Measurements from ENCODE around the gene MGAT5.

The MGAT5 gene

DNA sequence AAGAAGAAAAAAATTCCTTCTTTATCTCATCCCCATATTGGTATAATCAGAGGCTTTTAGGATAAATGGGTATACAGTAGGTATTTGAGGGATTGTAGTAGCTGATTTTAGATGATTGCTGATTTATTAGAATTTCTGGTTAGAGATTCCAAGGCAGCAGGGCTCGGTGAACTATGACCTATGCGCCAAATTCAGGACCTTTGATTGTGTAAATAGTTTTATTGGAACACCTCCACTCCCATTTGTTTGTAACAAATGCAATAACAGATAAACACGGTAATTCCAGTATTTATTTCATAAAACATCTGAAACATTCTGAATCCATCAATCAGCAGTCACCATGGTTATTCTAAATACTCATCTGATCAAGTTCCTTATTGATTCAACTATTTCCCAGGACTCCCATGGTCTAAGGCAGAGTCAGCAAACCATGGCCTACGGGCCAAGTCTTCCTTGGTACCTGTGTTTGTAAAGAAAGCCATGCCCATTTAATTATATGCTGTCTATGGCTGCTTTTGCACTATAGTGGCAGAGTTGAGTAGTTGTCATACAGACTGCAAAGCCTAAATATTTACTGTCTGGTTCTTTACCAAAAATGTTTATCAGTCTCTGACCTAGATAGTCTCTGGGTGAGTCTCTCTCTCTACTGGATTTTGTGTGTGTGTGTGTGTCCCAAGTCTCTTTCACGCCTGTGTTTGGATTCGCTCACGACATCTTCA, 4.3 kb downstream of the MGAT5 start:
- no peak for DNase-seq

DNA sequence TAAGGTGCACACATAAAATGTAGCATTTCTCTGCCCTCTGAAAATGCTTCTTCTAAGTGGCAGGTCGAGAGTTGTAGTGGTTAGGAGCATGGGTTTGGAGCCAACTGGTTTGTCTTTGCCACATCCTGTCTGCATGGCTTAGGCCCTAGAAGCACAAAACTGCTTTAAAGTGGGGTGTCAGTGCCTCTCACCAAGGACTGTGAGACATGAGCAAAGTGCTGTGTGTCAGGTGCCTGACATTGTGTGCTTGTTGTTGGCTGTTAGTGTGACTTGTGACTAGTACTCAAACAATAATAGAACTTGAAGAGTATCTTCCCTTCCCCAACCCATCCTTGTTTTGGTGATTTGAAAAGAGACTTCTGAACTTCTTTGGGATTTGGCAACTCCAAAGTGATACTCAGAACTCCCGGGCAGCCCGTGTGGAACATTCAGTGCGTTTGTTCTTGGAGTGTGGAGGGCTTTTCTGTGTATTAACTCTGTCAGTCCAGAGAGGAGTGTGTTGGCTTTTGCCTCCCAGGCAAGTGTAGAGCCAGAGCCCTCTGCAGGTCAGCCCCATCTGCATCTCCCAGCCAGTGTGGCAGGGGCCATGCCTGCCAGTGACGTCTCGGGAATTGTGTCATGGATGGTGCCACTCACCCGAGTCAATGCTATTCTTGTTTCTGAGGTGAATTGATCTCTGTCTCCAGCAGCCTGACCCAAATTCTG, 5.0 kb downstream of the MGAT5 start:
- DNase-seq: no peak

- no peak for DNase-seq
These were observed 5.7 kb downstream of the MGAT5 start for GRCh38 chr2:134259571-134259970.

DNA sequence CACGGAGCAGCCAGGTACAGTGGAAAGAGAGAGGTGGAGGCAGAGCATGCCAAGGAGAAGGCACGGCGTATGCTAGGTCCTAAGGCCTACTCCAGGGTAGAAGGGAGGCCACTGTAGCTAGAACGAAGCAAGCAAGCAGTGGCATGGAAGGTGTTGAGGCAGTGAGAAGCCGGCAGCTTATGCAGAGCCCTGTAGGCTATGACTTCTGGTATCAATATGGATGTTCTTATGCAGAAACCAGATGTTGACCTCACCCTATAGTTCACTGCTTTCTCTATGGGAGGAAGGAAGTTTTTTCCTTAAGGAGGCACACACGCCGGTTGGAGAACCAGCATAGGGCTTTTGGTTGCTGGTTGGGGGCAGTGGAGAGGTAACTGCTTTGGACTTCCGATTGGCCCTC, 6.1 kb downstream of the MGAT5 start:
- DNase-seq: no peak

DNA sequence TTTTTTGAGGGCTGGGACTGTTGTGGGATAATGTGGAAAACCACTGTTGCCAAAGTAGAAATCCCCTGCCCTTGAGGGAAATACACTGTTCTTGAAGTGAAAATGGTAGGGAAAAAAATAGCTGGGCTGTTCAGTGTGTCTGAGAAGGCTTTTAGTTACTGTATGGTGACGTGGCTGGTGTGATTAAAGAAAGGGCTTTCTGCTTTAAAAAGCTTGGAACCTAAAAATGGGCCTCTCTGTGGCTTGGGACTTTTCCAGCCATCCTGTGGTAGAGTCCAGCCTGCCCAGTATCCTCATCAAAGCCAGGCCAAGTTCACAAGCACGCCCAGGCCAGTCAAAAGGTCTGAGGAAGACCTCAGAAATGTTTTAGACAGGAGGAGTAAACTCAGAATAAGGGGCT, 6.8 kb downstream of the MGAT5 start:
- no peak for DNase-seq

DNA sequence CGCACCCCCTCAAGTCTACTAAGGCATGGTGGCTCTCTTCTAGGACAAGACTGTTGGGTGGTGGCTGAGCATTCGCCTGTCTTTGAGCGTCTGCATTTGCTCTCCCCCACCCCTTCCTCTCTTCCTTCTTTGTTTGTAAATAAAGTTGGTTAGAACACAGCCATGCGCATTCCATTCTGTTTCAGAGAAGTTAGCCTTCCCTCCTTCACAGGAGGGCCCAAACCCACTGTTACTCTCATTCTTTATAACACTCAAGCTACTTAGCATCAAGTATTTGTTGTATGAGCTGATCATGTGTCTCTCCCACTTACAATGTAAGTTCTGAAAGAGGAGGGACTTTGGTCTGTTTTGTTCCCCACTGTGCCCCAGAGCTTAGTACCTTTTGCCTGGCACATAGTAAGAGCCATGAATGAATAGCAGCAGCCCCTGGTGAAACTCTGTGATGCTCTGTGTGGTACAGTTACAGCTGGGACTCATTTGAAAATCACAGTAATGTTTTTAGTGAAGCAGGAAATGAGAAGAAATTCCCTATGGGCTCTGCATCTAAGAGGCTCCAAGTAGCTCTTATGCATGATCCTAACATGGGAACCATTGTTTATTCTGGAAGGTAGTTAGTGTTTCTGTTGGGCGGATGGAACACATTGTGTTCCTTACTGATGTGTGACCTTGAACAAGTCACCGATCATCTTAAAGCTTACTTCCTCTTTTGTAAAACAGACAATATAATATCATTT, 7.7 kb downstream of the MGAT5 start:
- DNase-seq: no peak

GRCh38 chr2:134262684-134263083, 8.8 kb downstream of the MGAT5 start:
- DNase-seq: no peak

- no peak for DNase-seq
These were observed 14.4 kb downstream of the MGAT5 start for GRCh38 chr2:134268265-134268664.

GRCh38 chr2:134269230-134269629, 15.4 kb downstream of the MGAT5 start:
- no peak for DNase-seq

- DNase-seq: no peak
These were observed 16.3 kb downstream of the MGAT5 start for GRCh38 chr2:134269972-134270735.

DNA sequence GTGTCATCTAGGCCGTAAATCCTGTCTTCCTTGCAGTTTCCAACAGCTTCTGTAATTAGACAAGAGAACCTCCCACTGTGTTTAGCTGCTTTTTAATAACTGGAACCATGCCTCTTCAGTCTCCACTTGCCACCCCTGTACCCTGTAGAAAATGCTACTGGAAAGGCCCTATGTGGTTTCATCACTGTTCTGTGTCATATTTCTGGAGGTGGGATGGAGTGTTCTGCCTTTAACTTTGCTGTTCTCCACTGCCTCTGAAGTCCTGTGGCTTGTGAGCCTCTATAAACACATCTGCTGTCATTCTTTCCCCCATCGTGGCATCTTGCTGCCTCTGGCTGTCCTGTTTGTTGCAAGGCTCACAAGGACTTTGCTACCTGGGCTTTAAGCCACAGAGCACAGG, 17.9 kb downstream of the MGAT5 start:
- DNase-seq: no peak

DNA sequence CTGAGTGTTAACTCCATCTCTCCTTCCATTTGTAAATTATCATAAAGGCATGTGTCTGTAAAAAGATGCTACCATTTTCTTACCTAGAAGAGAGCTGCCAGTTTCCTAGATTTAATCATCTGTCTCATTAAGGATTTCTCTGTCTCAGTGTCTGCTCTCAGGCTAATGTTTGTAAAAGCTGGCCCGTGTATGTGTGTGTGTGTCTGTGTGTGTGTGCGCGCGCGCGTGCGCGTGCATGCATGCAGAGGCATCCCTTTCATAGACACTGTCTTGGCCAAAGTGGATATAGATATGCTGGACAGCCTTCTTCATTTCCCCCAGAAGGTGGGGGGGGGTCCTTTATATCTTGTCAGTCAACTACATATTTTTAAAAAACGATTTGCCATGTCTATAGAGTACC, 18.9 kb downstream of the MGAT5 start:
- DNase-seq: no peak

DNA sequence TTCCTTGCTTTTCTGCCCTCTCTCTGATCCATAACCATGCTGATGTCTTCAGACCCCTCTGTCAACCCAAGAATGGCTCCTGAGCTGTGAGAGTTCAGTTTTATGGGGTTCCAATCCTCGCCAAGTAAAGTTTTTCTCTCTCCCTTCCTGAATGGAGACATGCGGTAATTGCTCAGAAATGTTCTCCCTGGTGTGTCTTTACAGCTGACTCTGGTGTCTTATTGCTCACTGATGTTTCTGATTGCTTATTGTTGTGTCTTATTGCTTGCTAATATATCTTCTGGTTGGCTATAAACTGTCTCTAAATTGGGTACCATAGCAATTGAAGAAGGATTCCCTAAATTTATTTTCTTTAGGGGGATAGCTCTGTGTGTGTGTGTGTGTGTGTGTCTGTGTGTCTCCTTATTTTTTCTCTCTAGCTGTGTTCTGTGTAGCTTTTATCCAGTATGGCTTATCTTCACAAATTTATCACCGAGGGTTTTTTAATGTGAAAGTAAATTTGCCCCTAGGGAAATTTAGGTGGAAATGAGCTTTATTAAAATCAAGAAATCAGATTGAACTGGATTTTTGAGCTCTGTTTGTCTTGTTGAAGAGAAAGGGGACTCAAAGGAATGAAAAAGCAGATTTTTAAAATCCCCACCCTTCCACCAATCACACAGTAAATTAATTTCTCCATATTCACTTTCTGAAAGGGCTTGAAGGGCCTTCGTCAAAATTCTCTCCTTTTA, 19.5 kb downstream of the MGAT5 start:
- no peak for DNase-seq

GRCh38 chr2:134274121-134274520, 20.2 kb downstream of the MGAT5 start:
- DNase-seq: no peak

DNA sequence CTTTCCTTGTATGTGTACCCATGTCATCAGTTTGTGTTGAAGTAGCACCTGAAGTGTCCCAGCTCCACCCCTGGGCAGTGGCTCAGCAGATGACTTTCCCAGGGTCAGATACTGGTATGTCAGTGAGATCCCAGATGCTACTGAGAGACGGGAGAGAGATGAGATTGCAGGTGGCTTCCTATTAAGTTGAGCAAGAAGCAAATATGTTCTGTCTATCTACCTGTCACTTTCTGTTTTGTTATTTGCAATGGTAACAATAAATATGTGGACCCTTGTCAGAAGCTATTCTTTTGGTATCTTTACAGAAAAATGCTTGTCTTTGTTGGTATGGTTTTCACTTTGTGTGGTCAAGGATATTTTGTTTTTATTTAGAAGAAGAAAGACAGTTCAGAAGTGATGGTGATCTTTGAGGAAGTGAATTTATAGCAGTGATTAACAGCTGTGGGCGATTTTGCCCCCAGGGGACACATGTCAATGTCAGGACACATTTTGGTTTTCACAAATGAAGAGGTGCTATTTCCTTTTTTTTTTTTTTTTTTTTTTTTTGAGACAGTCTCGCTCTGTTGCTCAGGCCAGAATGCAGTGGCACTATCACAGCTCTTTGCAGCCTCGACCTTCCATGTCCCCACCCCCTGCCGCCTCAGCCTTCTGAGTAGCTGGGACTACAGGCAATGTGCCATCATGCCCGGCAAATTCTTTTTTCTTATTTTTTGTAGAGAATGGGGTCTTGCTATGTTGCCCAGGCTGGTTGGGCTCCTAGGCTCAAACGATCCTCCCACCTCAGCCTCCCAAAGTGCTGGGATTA, 21.4 kb downstream of the MGAT5 start:
- no peak for DNase-seq

- no peak for DNase-seq
These were observed 22.7 kb downstream of the MGAT5 start for GRCh38 chr2:134276381-134277172.

GRCh38 chr2:134277223-134277622, 23.4 kb downstream of the MGAT5 start:
- DNase-seq: no peak

- no peak for DNase-seq
These were observed 24.7 kb downstream of the MGAT5 start for GRCh38 chr2:134278553-134278952.

DNA sequence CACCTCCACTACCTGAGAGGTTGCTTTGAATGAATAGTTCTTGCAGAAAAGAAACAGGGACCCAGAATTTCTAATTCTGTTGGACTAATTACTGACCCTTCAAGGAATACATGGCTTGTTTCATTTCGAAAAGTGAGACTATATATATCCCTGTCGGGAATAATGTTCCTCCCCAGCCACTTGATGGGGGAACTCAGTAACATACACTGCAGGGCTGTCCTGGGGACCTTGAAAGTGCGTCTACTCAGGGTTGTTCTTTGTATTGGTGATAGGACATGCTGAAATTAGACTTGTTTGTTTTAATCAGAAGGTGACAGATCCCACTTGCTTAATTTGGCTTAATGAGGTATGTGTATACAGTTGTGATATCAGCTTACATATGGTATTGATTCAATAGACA, 25.5 kb downstream of the MGAT5 start:
- DNase-seq: no peak

DNA sequence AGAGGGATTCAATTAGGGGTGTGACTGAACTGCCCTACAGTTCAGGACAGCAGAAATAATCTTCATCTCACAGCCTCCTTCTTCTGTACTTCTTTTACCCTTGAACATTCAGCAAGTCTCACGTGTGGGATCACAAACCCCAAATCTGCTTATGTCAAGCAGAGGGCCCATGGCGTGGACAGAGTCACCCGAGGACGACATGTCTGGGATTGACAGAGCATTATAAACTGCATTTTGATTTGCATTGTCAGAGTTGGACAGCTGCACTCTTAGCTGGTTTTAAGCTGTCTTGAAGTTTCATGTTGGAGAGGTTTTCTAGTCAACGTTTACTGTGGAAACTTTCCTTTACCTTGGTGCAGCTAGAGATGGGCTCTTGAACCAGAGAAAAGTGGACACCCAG, 26.4 kb downstream of the MGAT5 start:
- no peak for DNase-seq

GRCh38 chr2:134280726-134281125, 26.9 kb downstream of the MGAT5 start:
- no peak for DNase-seq

Data from activated naive CD4-positive, alpha-beta T cell treated with anti-CD3 and anti-CD28 coated beads, Interleukin-2, amount 50 U/mL, for 16 hours (primary cell).